ENCODE results near the gene RASGRP3.

RASGRP3 gene

GRCh38 chr2:33492399-33493134 is 16.1 kb downstream of the RASGRP3 start:
- DNase-seq, result no peak

- no peak for DNase-seq
Measured at GRCh38 chr2:33494155-33494779, 17.8 kb downstream of the RASGRP3 start.

- DNase-seq, result no peak
Measured at GRCh38 chr2:33494877-33495641, 18.6 kb downstream of the RASGRP3 start.

GRCh38 chr2:33495683-33496082 is 19.2 kb downstream of the RASGRP3 start:
- DNase-seq, result no peak

GRCh38 chr2:33496150-33496549 is 19.7 kb downstream of the RASGRP3 start:
- no peak for DNase-seq

GRCh38 chr2:33496726-33497125 is 20.3 kb downstream of the RASGRP3 start:
- DNase-seq, result no peak

GRCh38 chr2:33497221-33497650 is 20.8 kb downstream of the RASGRP3 start:
- DNase-seq, result no peak

GRCh38 chr2:33498291-33498956 is 22.0 kb downstream of the RASGRP3 start:
- DNase-seq, result no peak

- DNase-seq, result no peak
Measured at GRCh38 chr2:33500177-33500576, 23.7 kb downstream of the RASGRP3 start.

GRCh38 chr2:33502025-33502424 is 25.6 kb downstream of the RASGRP3 start:
- no peak for DNase-seq

GRCh38 chr2:33503002-33503401 is 26.6 kb downstream of the RASGRP3 start:
- DNase-seq, result no peak

- peak in 29 of 56 donors; percentile 4 to 78 (median 38) for DNase-seq
Measured at GRCh38 chr2:33505966-33506365, 29.5 kb downstream of the RASGRP3 start.

GRCh38 chr2:33509908-33510585 is 33.6 kb downstream of the RASGRP3 start:
- no peak for DNase-seq

- DNase-seq, result no peak
Measured at GRCh38 chr2:33510586-33510968, 34.1 kb downstream of the RASGRP3 start.

- no peak for DNase-seq
Measured at GRCh38 chr2:33511141-33511540, 34.7 kb downstream of the RASGRP3 start.

GRCh38 chr2:33512112-33512511 is 35.7 kb downstream of the RASGRP3 start:
- DNase-seq, result no peak

- no peak for DNase-seq
Measured at GRCh38 chr2:33513480-33513879, 37.0 kb downstream of the RASGRP3 start.

- DNase-seq, result no peak
Measured at GRCh38 chr2:33516456-33516995, 40.1 kb downstream of the RASGRP3 start.

- DNase-seq, result no peak
Measured at GRCh38 chr2:33518200-33518599, 41.8 kb downstream of the RASGRP3 start.

- DNase-seq, result no peak
Measured at GRCh38 chr2:33518929-33519328, 42.5 kb downstream of the RASGRP3 start.

- DNase-seq, result peak in 3 of 56 donors; percentile 1 to 51 (median 1)
Measured at GRCh38 chr2:33521791-33522281, 45.4 kb downstream of the RASGRP3 start.
